Pulmonary artery endothelial cell (primary cell): ENCODE data around the gene ZNF526. TPM values are rescaled to one million over a fixed set of nuclear protein-coding genes. Genes with fewer than 3 reads are reported as not detected.

Experiments used
- total RNA-seq: library from RNA; depleted of rRNA; stranded (reverse); fragments of >200 nt; gene quantifications from 2 replicates; pipeline ENCODE4 v1.2.3, GENCODE V29; 2014

Gene ZNF526
- total RNA-seq, 1 donor from 2014 or later: 8.0 TPM

Other genes starting within 250 kb of the ZNF526 start
- 0.07 TPM in 1 of 2 replicates, not detected in the other for gene ATP1A3, start 226.1 kb upstream of the ZNF526 start, total RNA-seq
- 2.2 and 5.7 TPM in 2 replicates for gene GRIK5, start 150.1 kb upstream of the ZNF526 start, total RNA-seq
- 11.9 and 15.1 TPM in 2 replicates for gene ZNF574, start 144.1 kb upstream of the ZNF526 start, total RNA-seq
- 0.26 and 0.49 TPM in 2 replicates for gene POU2F2, start 87.9 kb upstream of the ZNF526 start, total RNA-seq
- gene DEDD2, start 2.6 kb upstream of the ZNF526 start, total RNA-seq: 16.2 and 29.1 TPM in 2 replicates
- 14.0 and 15.4 TPM in 2 replicates for gene GSK3A, start 22.3 kb downstream of the ZNF526 start, total RNA-seq
- 22.6 and 27.3 TPM in 2 replicates for gene ERF, start 34.8 kb downstream of the ZNF526 start, total RNA-seq
- 15.4 and 16.1 TPM in 2 replicates for gene CIC, start 48.9 kb downstream of the ZNF526 start, total RNA-seq
- gene PRR19, start 81.8 kb downstream of the ZNF526 start, total RNA-seq: 0.21 and 0.26 TPM in 2 replicates
- 27.3 and 33.4 TPM in 2 replicates for gene PAFAH1B3, start 82.3 kb downstream of the ZNF526 start, total RNA-seq
- not detected in 2 replicates for gene TMEM145, start 93.0 kb downstream of the ZNF526 start, total RNA-seq
- gene MEGF8, start 105.3 kb downstream of the ZNF526 start, total RNA-seq: 24.6 and 27.5 TPM in 2 replicates
- gene CNFN, start 170.0 kb downstream of the ZNF526 start, total RNA-seq: not detected in 2 replicates
- gene LIPE, start 207.1 kb downstream of the ZNF526 start, total RNA-seq: 4.8 and 9.1 TPM in 2 replicates
- gene CXCL17, start 222.6 kb downstream of the ZNF526 start, total RNA-seq: not detected in 2 replicates